GM12892 (cell line): ENCODE data around the gene BRSK2.

ENCODE experiments used
- POLR2A ChIP-seq: IDR thresholded peaks from 2 replicates; pipeline ENCODE4 v1.6.1; 2011; ENCODE audit warnings: low read depth, low read length, control low read depth
- POLR2AphosphoS5 ChIP-seq: IDR thresholded peaks from 2 replicates; pipeline ENCODE4 v1.6.1; 2011; ENCODE audit warnings: low read depth, low read length, control low read depth

DNA sequence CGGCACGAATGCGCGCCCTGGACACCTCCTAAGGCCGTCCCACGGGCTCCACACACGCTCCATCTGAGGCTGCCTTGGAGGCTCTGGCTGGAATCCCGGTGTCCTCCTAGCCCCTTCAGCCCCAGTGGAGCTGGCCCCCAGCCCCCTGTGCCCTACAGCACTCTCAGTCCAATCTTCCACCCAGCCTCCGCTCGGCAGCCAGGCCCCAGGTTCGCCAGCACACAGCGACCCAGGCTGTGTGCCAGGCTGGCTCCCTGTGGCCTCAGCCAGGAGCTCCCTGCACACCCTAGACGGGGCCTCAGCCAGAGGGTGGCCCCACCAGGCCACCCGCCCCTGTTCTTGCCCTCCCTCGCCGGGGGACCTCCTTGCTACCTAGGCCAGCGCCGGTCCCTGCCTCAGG, 78.3 kb downstream of the BRSK2 start:
- TF ChIP-seq POLR2AphosphoS5 (no peak), POLR2A (no peak)
